Panc1 (cell line): ENCODE data around the gene ZDHHC9.

Experiments
- TCF7L2 ChIP-seq: IDR thresholded peaks from 2 replicates; pipeline ENCODE4 v1.6.1; 2011; ENCODE audit warnings: mild to moderate bottlenecking, low read depth, low read length, inconsistent platforms
- TF ChIP-seq, protein P1 (sequence below), 2 experiments: IDR thresholded peaks; 2 replicates each; pipeline ENCODE4 v1.6.1; 2011 to 2012; ENCODE audit warnings: low read depth in 2 of 2, control low read depth in 1 of 2, low read length in 1 of 2, mild to moderate bottlenecking in 1 of 2, moderate library complexity in 1 of 2; ENCODE audit not compliant: insufficient read depth in 1 of 2
- TF ChIP-seq, protein P2 (sequence below): fragments of 450-650 bp; IDR thresholded peaks from 2 replicates; pipeline ENCODE4 v1.5.1; 2017; ENCODE audit warnings: mild to moderate bottlenecking

DNA sequence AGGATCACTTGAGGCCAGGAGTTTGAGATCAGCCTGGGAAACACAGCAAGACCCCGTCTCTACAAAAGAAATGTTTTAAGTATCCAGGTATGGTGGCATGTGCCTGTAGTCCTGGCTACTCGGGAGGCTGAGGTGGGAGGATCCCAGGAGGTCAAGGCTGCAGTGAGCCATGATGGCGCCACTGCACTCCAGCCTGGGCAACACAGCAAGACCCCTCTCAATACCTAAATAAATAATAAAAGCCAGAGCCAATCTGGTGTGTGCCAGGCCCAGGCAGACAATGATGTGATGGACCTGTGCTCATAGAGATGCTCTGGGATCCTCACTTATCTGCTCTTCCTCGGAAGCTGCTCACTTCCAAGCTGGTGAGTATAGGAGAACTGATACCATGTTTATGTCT lies 82.1 kb downstream of the ZDHHC9 start:
- TF ChIP-seq, protein P1, sequence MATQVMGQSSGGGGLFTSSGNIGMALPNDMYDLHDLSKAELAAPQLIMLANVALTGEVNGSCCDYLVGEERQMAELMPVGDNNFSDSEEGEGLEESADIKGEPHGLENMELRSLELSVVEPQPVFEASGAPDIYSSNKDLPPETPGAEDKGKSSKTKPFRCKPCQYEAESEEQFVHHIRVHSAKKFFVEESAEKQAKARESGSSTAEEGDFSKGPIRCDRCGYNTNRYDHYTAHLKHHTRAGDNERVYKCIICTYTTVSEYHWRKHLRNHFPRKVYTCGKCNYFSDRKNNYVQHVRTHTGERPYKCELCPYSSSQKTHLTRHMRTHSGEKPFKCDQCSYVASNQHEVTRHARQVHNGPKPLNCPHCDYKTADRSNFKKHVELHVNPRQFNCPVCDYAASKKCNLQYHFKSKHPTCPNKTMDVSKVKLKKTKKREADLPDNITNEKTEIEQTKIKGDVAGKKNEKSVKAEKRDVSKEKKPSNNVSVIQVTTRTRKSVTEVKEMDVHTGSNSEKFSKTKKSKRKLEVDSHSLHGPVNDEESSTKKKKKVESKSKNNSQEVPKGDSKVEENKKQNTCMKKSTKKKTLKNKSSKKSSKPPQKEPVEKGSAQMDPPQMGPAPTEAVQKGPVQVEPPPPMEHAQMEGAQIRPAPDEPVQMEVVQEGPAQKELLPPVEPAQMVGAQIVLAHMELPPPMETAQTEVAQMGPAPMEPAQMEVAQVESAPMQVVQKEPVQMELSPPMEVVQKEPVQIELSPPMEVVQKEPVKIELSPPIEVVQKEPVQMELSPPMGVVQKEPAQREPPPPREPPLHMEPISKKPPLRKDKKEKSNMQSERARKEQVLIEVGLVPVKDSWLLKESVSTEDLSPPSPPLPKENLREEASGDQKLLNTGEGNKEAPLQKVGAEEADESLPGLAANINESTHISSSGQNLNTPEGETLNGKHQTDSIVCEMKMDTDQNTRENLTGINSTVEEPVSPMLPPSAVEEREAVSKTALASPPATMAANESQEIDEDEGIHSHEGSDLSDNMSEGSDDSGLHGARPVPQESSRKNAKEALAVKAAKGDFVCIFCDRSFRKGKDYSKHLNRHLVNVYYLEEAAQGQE (IDR thresholded peaks at IDR 0.05; ENCODE audit: insufficient read depth in 1 of 2, low read depth in 2 of 2, low read length in 1 of 2) = no peak
- TF ChIP-seq TCF7L2 = no peak
- TF ChIP-seq, protein P2, sequence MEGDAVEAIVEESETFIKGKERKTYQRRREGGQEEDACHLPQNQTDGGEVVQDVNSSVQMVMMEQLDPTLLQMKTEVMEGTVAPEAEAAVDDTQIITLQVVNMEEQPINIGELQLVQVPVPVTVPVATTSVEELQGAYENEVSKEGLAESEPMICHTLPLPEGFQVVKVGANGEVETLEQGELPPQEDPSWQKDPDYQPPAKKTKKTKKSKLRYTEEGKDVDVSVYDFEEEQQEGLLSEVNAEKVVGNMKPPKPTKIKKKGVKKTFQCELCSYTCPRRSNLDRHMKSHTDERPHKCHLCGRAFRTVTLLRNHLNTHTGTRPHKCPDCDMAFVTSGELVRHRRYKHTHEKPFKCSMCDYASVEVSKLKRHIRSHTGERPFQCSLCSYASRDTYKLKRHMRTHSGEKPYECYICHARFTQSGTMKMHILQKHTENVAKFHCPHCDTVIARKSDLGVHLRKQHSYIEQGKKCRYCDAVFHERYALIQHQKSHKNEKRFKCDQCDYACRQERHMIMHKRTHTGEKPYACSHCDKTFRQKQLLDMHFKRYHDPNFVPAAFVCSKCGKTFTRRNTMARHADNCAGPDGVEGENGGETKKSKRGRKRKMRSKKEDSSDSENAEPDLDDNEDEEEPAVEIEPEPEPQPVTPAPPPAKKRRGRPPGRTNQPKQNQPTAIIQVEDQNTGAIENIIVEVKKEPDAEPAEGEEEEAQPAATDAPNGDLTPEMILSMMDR = no peak
